ENCODE data around the gene SPOCK3. TPM values are rescaled to one million over a fixed set of nuclear protein-coding genes. Genes with fewer than 3 reads are reported as not detected.
A peak's percentile ranks its signal among the peaks of the same experiment; 100 is the strongest.
"Not testable (repeated sequence)": the region's sequence is repeated elsewhere in the genome, so short reads cannot be mapped to it uniquely, and the experiment has no call there.

Gene SPOCK3
- total RNA-seq, 1 donor from 2014 or later, result 0.53 TPM

GRCh38 chr4:166886718-166887117 is 347.6 kb downstream of the SPOCK3 start:
- Histone ChIP-seq H3K4me3 (ENCODE audit: low read depth, low read length) (no peak overlapping the region), H3K36me3 (ENCODE audit: control insufficient read depth, insufficient read depth, low read length) (no peaks in the 10 kb centered on the region), H3K27me3 (ENCODE audit: control insufficient read depth, insufficient read depth, low read length) (no peaks in the 10 kb centered on the region)
- DNase-seq (ENCODE audit: low read depth) (no peak), FAIRE-seq (no peak)
- TF ChIP-seq CTCF (IDR thresholded peaks at IDR 0.05; ENCODE audit: insufficient read depth, low read length, severe bottlenecking), result no peak

DNA sequence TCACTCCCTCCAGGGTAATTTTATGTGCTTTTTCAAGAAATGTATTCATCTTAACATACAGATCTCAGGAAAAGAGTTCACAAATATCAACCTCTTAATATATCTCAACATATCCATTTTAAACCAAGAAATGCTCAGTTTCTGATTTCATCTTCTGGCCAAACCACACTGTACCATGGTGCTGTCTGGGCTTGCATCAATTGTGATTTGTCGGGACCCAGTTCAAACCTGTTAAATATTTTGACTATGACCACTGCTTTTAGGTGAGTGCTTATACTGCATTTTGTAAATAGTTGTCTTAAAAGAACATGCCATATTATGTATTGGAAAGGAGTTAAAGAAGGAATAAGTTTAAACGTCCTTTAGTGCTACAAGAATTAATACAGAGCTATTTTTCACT is 352.1 kb downstream of the SPOCK3 start:
- no peaks in the 10 kb centered on the region for H3K36me3 ChIP-seq (ENCODE audit: control insufficient read depth, insufficient read depth, low read length)
- FAIRE-seq (no peak), DNase-seq (ENCODE audit: low read depth) (peak; percentile 92)
- no peaks in the 10 kb centered on the region for H3K27me3 ChIP-seq (ENCODE audit: control insufficient read depth, insufficient read depth, low read length)
- TF ChIP-seq CTCF (IDR thresholded peaks at IDR 0.05; ENCODE audit: insufficient read depth, low read length, severe bottlenecking), result no peak
- H3K4me3 ChIP-seq (ENCODE audit: low read depth, low read length), result no peak overlapping the region

- H3K27me3 ChIP-seq (ENCODE audit: control insufficient read depth, insufficient read depth, low read length), result no peaks in the 10 kb centered on the region
- no peaks in the 10 kb centered on the region for H3K36me3 ChIP-seq (ENCODE audit: control insufficient read depth, insufficient read depth, low read length)
- DNase-seq (ENCODE audit: low read depth) (no peak), FAIRE-seq (no peak)
- no peak for TF ChIP-seq CTCF (IDR thresholded peaks at IDR 0.05; ENCODE audit: insufficient read depth, low read length, severe bottlenecking)
- no peak overlapping the region for H3K4me3 ChIP-seq (ENCODE audit: low read depth, low read length)
Measured at GRCh38 chr4:166875821-166876220, 358.5 kb downstream of the SPOCK3 start.

DNA sequence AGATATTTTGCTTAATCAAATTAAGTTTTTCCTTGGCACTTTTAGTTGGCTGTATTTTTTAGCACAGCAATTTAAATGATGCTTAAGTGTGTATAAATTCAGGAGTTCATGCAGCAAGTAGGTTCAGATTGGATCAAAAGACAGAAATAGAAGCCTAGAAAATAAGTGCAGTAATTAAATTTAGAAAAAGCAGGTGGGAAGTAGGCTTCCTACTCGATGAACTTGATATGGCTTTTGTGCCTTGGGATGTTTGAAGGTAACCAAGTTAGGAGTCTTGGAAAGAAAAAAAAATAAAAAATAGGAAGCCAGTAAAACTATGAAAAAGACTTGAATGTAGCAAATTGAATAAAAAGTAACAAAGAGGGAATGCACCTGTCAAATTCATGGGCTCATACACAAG is 372.3 kb downstream of the SPOCK3 start:
- Histone ChIP-seq H3K4me3 (ENCODE audit: low read depth, low read length) (no peak overlapping the region), H3K27me3 (ENCODE audit: control insufficient read depth, insufficient read depth, low read length) (no peaks in the 10 kb centered on the region), H3K36me3 (ENCODE audit: control insufficient read depth, insufficient read depth, low read length) (no peaks in the 10 kb centered on the region)
- TF ChIP-seq CTCF (IDR thresholded peaks at IDR 0.05; ENCODE audit: insufficient read depth, low read length, severe bottlenecking), result no peak
- FAIRE-seq, result no peak
- DNase-seq (ENCODE audit: low read depth), result no peak

DNA sequence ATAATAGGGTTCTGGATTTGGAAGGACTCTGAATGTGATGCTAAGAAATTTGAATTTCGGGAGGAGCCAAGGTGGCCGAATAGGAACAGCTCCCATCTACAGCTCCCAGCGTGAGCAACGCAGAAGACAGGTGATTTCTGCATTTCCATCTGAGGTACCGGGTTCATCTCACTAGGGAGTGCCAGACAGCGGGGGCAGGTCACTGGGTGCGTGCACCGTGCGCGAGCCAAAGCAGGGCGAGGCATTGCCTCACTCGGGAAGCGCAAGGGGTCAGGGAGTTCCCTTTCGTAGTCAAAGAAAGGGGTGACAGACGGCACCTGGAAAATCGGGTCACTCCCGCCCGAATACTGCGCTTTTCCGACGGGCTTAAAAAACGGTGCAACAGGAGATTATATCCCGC is 383.9 kb downstream of the SPOCK3 start:
- H3K36me3 ChIP-seq (ENCODE audit: control insufficient read depth, insufficient read depth, low read length); FAIRE-seq; H3K4me3 ChIP-seq (ENCODE audit: low read depth, low read length); H3K27me3 ChIP-seq (ENCODE audit: control insufficient read depth, insufficient read depth, low read length); DNase-seq (ENCODE audit: low read depth): not testable (repeated sequence)

GRCh38 chr4:166846939-166847338 is 387.4 kb downstream of the SPOCK3 start:
- DNase-seq (ENCODE audit: low read depth) (no peak), FAIRE-seq (no peak)
- Histone ChIP-seq H3K4me3 (ENCODE audit: low read depth, low read length) (no peak overlapping the region), H3K27me3 (ENCODE audit: control insufficient read depth, insufficient read depth, low read length) (no peaks in the 10 kb centered on the region), H3K36me3 (ENCODE audit: control insufficient read depth, insufficient read depth, low read length) (no peaks in the 10 kb centered on the region)
- TF ChIP-seq CTCF (IDR thresholded peaks at IDR 0.05; ENCODE audit: insufficient read depth, low read length, severe bottlenecking), result no peak
